ENCODE data around the gene OTOG.

OTOG gene

GRCh38 chr11:17588166-17588565 lies 41.1 kb downstream of the OTOG start:
- in situ Hi-C loops (cut with MboI; ENCODE audit: low pct_unique_long_range_greater_than_20kb, low sequenced_read_pairs, unreplicated experiment), result loop anchor here (25.0 kb wide), 1 partner anchor 399 kb away; no protein-coding TSS in a partner anchor
- DNase-seq (ENCODE audit: low spot score), result no peak
- TF ChIP-seq CTCF (IDR thresholded peaks at IDR 0.05; ENCODE audit: extremely low read depth, insufficient read depth, missing control alignments), result no peak

GRCh38 chr11:17588721-17589120 lies 41.7 kb downstream of the OTOG start:
- in situ Hi-C loops (cut with MboI; ENCODE audit: low pct_unique_long_range_greater_than_20kb, low sequenced_read_pairs, unreplicated experiment), result loop anchor here (25.0 kb wide), 1 partner anchor 399 kb away; no protein-coding TSS in a partner anchor
- TF ChIP-seq CTCF (IDR thresholded peaks at IDR 0.05; ENCODE audit: extremely low read depth, insufficient read depth, missing control alignments), result no peak
- no peak for DNase-seq (ENCODE audit: low spot score)

GRCh38 chr11:17590463-17590862 lies 43.4 kb downstream of the OTOG start:
- TF ChIP-seq CTCF (IDR thresholded peaks at IDR 0.05; ENCODE audit: extremely low read depth, insufficient read depth, missing control alignments), result no peak
- in situ Hi-C loops (cut with MboI; ENCODE audit: low pct_unique_long_range_greater_than_20kb, low sequenced_read_pairs, unreplicated experiment), result loop anchor here (25.0 kb wide), 1 partner anchor 397 kb away; no protein-coding TSS in a partner anchor
- no peak for DNase-seq (ENCODE audit: low spot score)

- in situ Hi-C loops (cut with MboI; ENCODE audit: low pct_unique_long_range_greater_than_20kb, low sequenced_read_pairs, unreplicated experiment), result loop anchor here (25.0 kb wide), 1 partner anchor 396 kb away; no protein-coding TSS in a partner anchor
- TF ChIP-seq CTCF (IDR thresholded peaks at IDR 0.05; ENCODE audit: extremely low read depth, insufficient read depth, missing control alignments), result no peak
Observed at GRCh38 chr11:17591293-17591692, 44.2 kb downstream of the OTOG start.

GRCh38 chr11:17593466-17594245 lies 46.6 kb downstream of the OTOG start:
- in situ Hi-C loops (cut with MboI; ENCODE audit: low pct_unique_long_range_greater_than_20kb, low sequenced_read_pairs, unreplicated experiment), result loop anchor here (25.0 kb wide), 1 partner anchor 394 kb away; no protein-coding TSS in a partner anchor
- TF ChIP-seq CTCF (IDR thresholded peaks at IDR 0.05; ENCODE audit: extremely low read depth, insufficient read depth, missing control alignments), result no peak
- no peak for DNase-seq (ENCODE audit: low spot score)

More at GRCh38 chr11:17591293-17591692, 44.2 kb downstream of the OTOG start:
- no peak for DNase-seq (ENCODE audit: low spot score)

- TF ChIP-seq CTCF (IDR thresholded peaks at IDR 0.05; ENCODE audit: extremely low read depth, insufficient read depth, missing control alignments), result no peak
- in situ Hi-C loops (cut with MboI; ENCODE audit: low pct_unique_long_range_greater_than_20kb, low sequenced_read_pairs, unreplicated experiment), result loop anchor here (25.0 kb wide), 1 partner anchor 393 kb away; no protein-coding TSS in a partner anchor
- no peak for DNase-seq (ENCODE audit: low spot score)
Observed at GRCh38 chr11:17594686-17595192, 47.7 kb downstream of the OTOG start.
